Measurements from ENCODE around the gene SPINK6. TPM values are rescaled to one million over a fixed set of nuclear protein-coding genes. Genes with fewer than 3 reads are reported as not detected.

SPINK6 gene
- total RNA-seq, 1 experiment from 2014 or later = not detected

- CTCF ChIA-PET = no interaction called here
- intact Hi-C loops (cut with micrococcal nuclease; ENCODE audit: unreplicated experiment) = no loop called here
- no peaks in the 10 kb centered on the region for H3K36me3 Mint-ChIP-seq (ENCODE audit: insufficient read depth, unreplicated experiment)
Measured at GRCh38 chr5:148255456-148255855, 52.6 kb downstream of the SPINK6 start.

GRCh38 chr5:148259288-148259687 lies 56.4 kb downstream of the SPINK6 start:
- no TSS peak for BruUV-seq (replicated peaks)
- no peak for TF ChIP-seq CTCF (IDR thresholded peaks at IDR 0.05; ENCODE audit: unreplicated experiment)
- CTCF ChIA-PET = no interaction called here

More at GRCh38 chr5:148255456-148255855, 52.6 kb downstream of the SPINK6 start:
- no peak overlapping the region for H3K27ac Mint-ChIP-seq (ENCODE audit: unreplicated experiment)
- no peaks in the 10 kb centered on the region for H3K4me1 Mint-ChIP-seq (ENCODE audit: low read depth, unreplicated experiment)
- H3K9me3 Mint-ChIP-seq (ENCODE audit: low read depth, unreplicated experiment) = no peaks in the 10 kb centered on the region
- no peak for TF ChIP-seq CTCF (IDR thresholded peaks at IDR 0.05; ENCODE audit: unreplicated experiment)
- BruUV-seq (replicated peaks) = no TSS peak
- H3K27me3 Mint-ChIP-seq (ENCODE audit: unreplicated experiment) = no peaks in the 10 kb centered on the region
- DNase-seq = no peak
- H3K4me3 Mint-ChIP-seq (ENCODE audit: low read depth, unreplicated experiment) = no peak overlapping the region

GRCh38 chr5:148261221-148261620 lies 58.4 kb downstream of the SPINK6 start:
- no peak for TF ChIP-seq CTCF (IDR thresholded peaks at IDR 0.05; ENCODE audit: unreplicated experiment)
- H3K4me1 Mint-ChIP-seq (ENCODE audit: low read depth, unreplicated experiment) = no peaks in the 10 kb centered on the region
- no peaks in the 10 kb centered on the region for H3K36me3 Mint-ChIP-seq (ENCODE audit: insufficient read depth, unreplicated experiment)
- CTCF ChIA-PET = no interaction called here
- no TSS peak for BruUV-seq (replicated peaks)
- no peaks in the 10 kb centered on the region for H3K27me3 Mint-ChIP-seq (ENCODE audit: unreplicated experiment)
- H3K9me3 Mint-ChIP-seq (ENCODE audit: low read depth, unreplicated experiment) = peaks cover 8% of the 10 kb centered on the region
- DNase-seq = no peak
- no peak overlapping the region for H3K27ac Mint-ChIP-seq (ENCODE audit: unreplicated experiment)
- no peak overlapping the region for H3K4me3 Mint-ChIP-seq (ENCODE audit: low read depth, unreplicated experiment)
- intact Hi-C loops (cut with micrococcal nuclease; ENCODE audit: unreplicated experiment) = no loop called here

More at GRCh38 chr5:148259288-148259687, 56.4 kb downstream of the SPINK6 start:
- H3K4me1 Mint-ChIP-seq (ENCODE audit: low read depth, unreplicated experiment) = no peaks in the 10 kb centered on the region
- H3K27me3 Mint-ChIP-seq (ENCODE audit: unreplicated experiment) = no peaks in the 10 kb centered on the region
- no peaks in the 10 kb centered on the region for H3K36me3 Mint-ChIP-seq (ENCODE audit: insufficient read depth, unreplicated experiment)
- intact Hi-C loops (cut with micrococcal nuclease; ENCODE audit: unreplicated experiment) = no loop called here
- H3K9me3 Mint-ChIP-seq (ENCODE audit: low read depth, unreplicated experiment) = peaks cover 2% of the 10 kb centered on the region
- DNase-seq = no peak
- no peak overlapping the region for H3K4me3 Mint-ChIP-seq (ENCODE audit: low read depth, unreplicated experiment)
- H3K27ac Mint-ChIP-seq (ENCODE audit: unreplicated experiment) = no peak overlapping the region

Other genes with a start within 250 kb of the SPINK6 start
- gene SPINK5, start 139.1 kb upstream of the SPINK6 start, total RNA-seq (2022) = 2.5 and 3.1 TPM in 2 replicates
- gene SPINK14, start 34.5 kb upstream of the SPINK6 start, total RNA-seq (2022) = not detected in 2 replicates
- not detected in 2 replicates for gene MARCOL, start 35.5 kb downstream of the SPINK6 start, total RNA-seq (2022)
- not detected in 2 replicates for gene SPINK13, start 65.8 kb downstream of the SPINK6 start, total RNA-seq (2022)
- gene SPINK7, start 109.4 kb downstream of the SPINK6 start, total RNA-seq (2022) = not detected in 2 replicates
- gene SPINK9, start 132.5 kb downstream of the SPINK6 start, total RNA-seq (2022) = not detected in 2 replicates
- 53.1 and 59.2 TPM in 2 replicates for gene FBXO38, start 180.9 kb downstream of the SPINK6 start, total RNA-seq (2022)

Data from Calu3 (cell line).